ENCODE measurements around the gene ACTN4. TPM values are rescaled to one million over a fixed set of nuclear protein-coding genes. Genes with fewer than 3 reads are reported as not detected.
A peak's percentile ranks its signal among the peaks of the same experiment; 100 is the strongest.

Gene ACTN4
- total and polyA plus RNA-seq, 2 donors (not counting 1 experiment from before 2014, with no cell fraction given): 108 to 164 TPM

DNA sequence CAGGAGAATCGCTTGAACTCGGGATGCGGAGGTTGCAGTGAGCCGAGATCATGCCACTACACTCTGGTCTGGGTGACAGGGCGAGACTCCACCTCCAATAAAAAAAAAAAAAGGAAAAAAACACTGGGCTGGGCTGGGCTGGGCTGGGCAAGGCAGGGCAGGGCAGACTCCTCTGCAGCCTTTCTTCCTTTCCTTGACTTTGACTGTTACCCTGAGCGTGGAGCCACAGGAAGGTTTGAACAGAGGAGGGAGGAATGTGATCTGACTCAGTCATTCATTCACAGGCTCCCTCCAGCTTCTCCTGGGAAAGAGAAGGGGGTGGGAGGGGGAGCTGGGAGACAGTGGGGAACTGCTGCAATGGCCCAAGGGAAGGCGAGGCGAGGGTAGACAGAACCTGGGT is 2.7 kb upstream of the ACTN4 start:
- Histone ChIP-seq H3K36me3 (replicated peaks in 1 of 2; ENCODE audit: control extremely low read depth in 1 of 2, control insufficient read depth in 1 of 2, extremely low read depth in 1 of 2, insufficient read depth in 2 of 2, low read length in 1 of 2) (no peaks in the 10 kb centered on the region), H3K4me2 (replicated peaks; ENCODE audit: low read depth, low read length, poor library complexity, severe bottlenecking) (no peak overlapping the region), H3K9ac (ENCODE audit: low read length) (no peak overlapping the region), H3K4me3 (ENCODE audit: control extremely low read depth in 1 of 5, extremely low read depth in 1 of 5, insufficient read depth in 1 of 5, low read depth in 2 of 5, low read length in 4 of 5) (no peak overlapping the region), H4K20me1 (ENCODE audit: control insufficient read depth, insufficient read depth, low read length, poor library complexity, severe bottlenecking) (peaks cover 21% of the 10 kb centered on the region), H2AFZ (ENCODE audit: insufficient read depth, low read depth, low read length, poor library complexity, severe bottlenecking) (no peak overlapping the region), H3K79me2 (ENCODE audit: control insufficient read depth, insufficient read depth, low read length) (peaks cover 23% of the 10 kb centered on the region), H3K4me1 (ENCODE audit: control insufficient read depth in 2 of 2, insufficient read depth in 2 of 2, low read length in 2 of 2) (peaks cover 13 to 25% of the 10 kb centered on the region in 2 donors), H3K27ac (ENCODE audit: low read length in 2 of 2) (no peak overlapping the region), H3K27me3 (replicated peaks in 1 of 4; ENCODE audit: control extremely low read depth in 1 of 4, control insufficient read depth in 3 of 4, insufficient read depth in 4 of 4, low read length in 3 of 4) (no peaks in the 10 kb centered on the region), H3K9me3 (ENCODE audit: control extremely low read depth in 1 of 3, control insufficient read depth in 2 of 3, insufficient read depth in 1 of 3, low read length in 2 of 3) (no peaks in the 10 kb centered on the region)
- TF ChIP-seq EZH2 (IDR thresholded peaks at IDR 0.05; ENCODE audit: borderline replicate concordance, insufficient read depth, low read depth, low read length, poor library complexity, severe bottlenecking): no peak
- TF ChIP-seq, protein P1, sequence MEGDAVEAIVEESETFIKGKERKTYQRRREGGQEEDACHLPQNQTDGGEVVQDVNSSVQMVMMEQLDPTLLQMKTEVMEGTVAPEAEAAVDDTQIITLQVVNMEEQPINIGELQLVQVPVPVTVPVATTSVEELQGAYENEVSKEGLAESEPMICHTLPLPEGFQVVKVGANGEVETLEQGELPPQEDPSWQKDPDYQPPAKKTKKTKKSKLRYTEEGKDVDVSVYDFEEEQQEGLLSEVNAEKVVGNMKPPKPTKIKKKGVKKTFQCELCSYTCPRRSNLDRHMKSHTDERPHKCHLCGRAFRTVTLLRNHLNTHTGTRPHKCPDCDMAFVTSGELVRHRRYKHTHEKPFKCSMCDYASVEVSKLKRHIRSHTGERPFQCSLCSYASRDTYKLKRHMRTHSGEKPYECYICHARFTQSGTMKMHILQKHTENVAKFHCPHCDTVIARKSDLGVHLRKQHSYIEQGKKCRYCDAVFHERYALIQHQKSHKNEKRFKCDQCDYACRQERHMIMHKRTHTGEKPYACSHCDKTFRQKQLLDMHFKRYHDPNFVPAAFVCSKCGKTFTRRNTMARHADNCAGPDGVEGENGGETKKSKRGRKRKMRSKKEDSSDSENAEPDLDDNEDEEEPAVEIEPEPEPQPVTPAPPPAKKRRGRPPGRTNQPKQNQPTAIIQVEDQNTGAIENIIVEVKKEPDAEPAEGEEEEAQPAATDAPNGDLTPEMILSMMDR (IDR thresholded peaks at IDR 0.05): no peak
- Mint-ChIP-seq H3K27ac (no peak overlapping the region), H3K27me3 (no peaks in the 10 kb centered on the region), H3K4me3 (no peak overlapping the region), H3K9me3 (ENCODE audit: insufficient read depth) (no peaks in the 10 kb centered on the region), H3K4me1 (peaks cover 24% of the 10 kb centered on the region)
- intact Hi-C loops (cut with micrococcal nuclease): loop anchor here (5.0 to 10.0 kb wide), 2 partner anchors 90 to 208 kb away; no protein-coding TSS in a partner anchor
- ChIA-PET POLR2A (interaction anchor here (0.7 kb wide), 1 partner anchor 238 kb away, joined by 9 read pairs; no protein-coding TSS in a partner anchor), CTCF (no interaction called here)
- ATAC-seq (ENCODE audit: low read depth) (no peak), DNase-seq (no peak)
- 98% methylated on average over 6 of the region's 8 CpGs for WGBS (ENCODE audit: insufficient coverage)

- Mint-ChIP-seq H3K4me3 (peak overlapping the region; percentile 90), H3K4me1 (peaks cover 41% of the 10 kb centered on the region), H3K9me3 (ENCODE audit: insufficient read depth) (no peaks in the 10 kb centered on the region), H3K27ac (peak overlapping the region; percentile 68), H3K27me3 (no peaks in the 10 kb centered on the region)
- no peaks in the 10 kb centered on the region for H3K9me3 ChIP-seq (ENCODE audit: control extremely low read depth in 1 of 3, control insufficient read depth in 2 of 3, insufficient read depth in 1 of 3, low read length in 2 of 3)
- H3K4me3 ChIP-seq (ENCODE audit: control extremely low read depth in 1 of 5, extremely low read depth in 1 of 5, insufficient read depth in 1 of 5, low read depth in 2 of 5, low read length in 4 of 5): peak overlapping the region; percentile 82 to 96 (median 91)
- TF ChIP-seq EZH2 (IDR thresholded peaks at IDR 0.05; ENCODE audit: borderline replicate concordance, insufficient read depth, low read depth, low read length, poor library complexity, severe bottlenecking): no peak
- TF ChIP-seq, protein P1 (IDR thresholded peaks at IDR 0.05): no peak
- no peak for ATAC-seq (ENCODE audit: low read depth)
- H3K4me1 ChIP-seq (ENCODE audit: control insufficient read depth in 2 of 2, insufficient read depth in 2 of 2, low read length in 2 of 2): peaks cover 21 to 31% of the 10 kb centered on the region in 2 donors
- peaks cover 43% of the 10 kb centered on the region for H4K20me1 ChIP-seq (ENCODE audit: control insufficient read depth, insufficient read depth, low read length, poor library complexity, severe bottlenecking)
- peak overlapping the region; percentile 86 for H3K9ac ChIP-seq (ENCODE audit: low read length)
- WGBS (ENCODE audit: insufficient coverage): 0% methylated on average over 19 of the region's 19 CpGs
- peak; percentile 29 for DNase-seq
- ChIA-PET CTCF (interaction anchor here (0.5 to 2.2 kb wide), 13 partner anchors 10 to 282 kb away, joined by 3 to 15 read pairs (median 5); partner anchors contain the start of genes EIF3K, FAM98C, MRPS12 and PSMD8), POLR2A (interaction anchor here (1.0 to 1.6 kb wide), 4 partner anchors 14 to 282 kb away, joined by 4 to 14 read pairs (median 6); partner anchors contain the start of genes EIF3K, MAP4K1, MRPS12 and SARS2)
- peak overlapping the region; percentile 38 to 68 for H3K27ac ChIP-seq (ENCODE audit: low read length in 2 of 2)
- intact Hi-C loops (cut with micrococcal nuclease): loop anchor here (1.0 to 10.0 kb wide), 9 partner anchors 11 to 282 kb away; partner anchors contain the start of genes ECH1, MRPS12, NFKBIB and PSMD8
- H3K27me3 ChIP-seq (replicated peaks in 1 of 4; ENCODE audit: control extremely low read depth in 1 of 4, control insufficient read depth in 3 of 4, insufficient read depth in 4 of 4, low read length in 3 of 4): no peaks in the 10 kb centered on the region
- H3K79me2 ChIP-seq (ENCODE audit: control insufficient read depth, insufficient read depth, low read length): peaks cover 53% of the 10 kb centered on the region
- H3K36me3 ChIP-seq (replicated peaks in 1 of 2; ENCODE audit: control extremely low read depth in 1 of 2, control insufficient read depth in 1 of 2, extremely low read depth in 1 of 2, insufficient read depth in 2 of 2, low read length in 1 of 2): no peaks in the 10 kb centered on the region
- peak overlapping the region; percentile 82 for H2AFZ ChIP-seq (ENCODE audit: insufficient read depth, low read depth, low read length, poor library complexity, severe bottlenecking)
- H3K4me2 ChIP-seq (replicated peaks; ENCODE audit: low read depth, low read length, poor library complexity, severe bottlenecking): peak overlapping the region; percentile 83
Observed at GRCh38 chr19:38647966-38648768, 718 bp downstream of the ACTN4 start.

Data from B cell (primary cell).